Caco-2 (cell line): ENCODE measurements around the gene SAMD4B. TPM values are rescaled to one million over a fixed set of nuclear protein-coding genes. Genes with fewer than 3 reads are reported as not detected.

Source experiments
- BruUV-seq: library from RNA; stranded (reverse); fragments of 400-500 nt; replicated peaks from 2 replicates; lab custom pipeline; 2021; lab: Mats Ljungman, UMichigan
- CTCF ChIA-PET: fragments of 300-600 bp; sonication (Branson Sonifier 250); formaldehyde crosslinking; loops from one replicate; lab custom pipeline; 2022; ENCODE audit warnings: antibody characterized with exemption; lab: Charles Lee
- POLR2A ChIA-PET: fragments of 300-600 bp; sonication (Branson Sonifier 250); formaldehyde crosslinking; loops from one replicate; lab custom pipeline; 2022; ENCODE audit warnings: antibody characterized with exemption; lab: Charles Lee
- DNase-seq, 2 experiments: peaks; one replicate each; pipeline versions ENCODE4 v3.0.0 to v3.0.0-alpha.2; 2020 to 2022
- H3K27me3 ChIP-seq: replicated peaks from 2 replicates; pipeline ENCODE4 v1.6.0; 2011; ENCODE audit warnings: low read length; ENCODE audit not compliant: control insufficient read depth, insufficient read depth
- H3K36me3 ChIP-seq: 2 replicates; pipeline ENCODE4 v1.5.1; 2011; ENCODE audit warnings: low read length; ENCODE audit not compliant: control insufficient read depth, insufficient read depth
- H3K4me1 ChIP-seq: fragments of 250-450 bp; sonication (Bioruptor Pico); 2 replicates; pipeline ENCODE4 v1.5.1; 2020; ENCODE audit warnings: mild to moderate bottlenecking
- H3K4me3 ChIP-seq: 2 replicates; pipeline ENCODE4 v1.5.1; 2011; ENCODE audit warnings: low read depth, mild to moderate bottlenecking, control low read depth, low read length
- H3K9me3 ChIP-seq: fragments of 250-450 bp; sonication (Bioruptor Pico); 2 replicates; pipeline ENCODE4 v1.5.1; 2020; ENCODE audit warnings: mild to moderate bottlenecking, moderate library complexity
- H3K27ac Mint-ChIP-seq: one replicate; pipeline ENCODE4 v1.8.0; 2022; ENCODE audit warnings: mixed read lengths; ENCODE audit not compliant: unreplicated experiment
- H3K27me3 Mint-ChIP-seq: one replicate; pipeline ENCODE4 v1.8.0; 2022; ENCODE audit warnings: mixed read lengths; ENCODE audit not compliant: insufficient read depth, unreplicated experiment
- H3K36me3 Mint-ChIP-seq: one replicate; pipeline ENCODE4 v1.8.0; 2022; ENCODE audit warnings: mild to moderate bottlenecking, mixed read lengths; ENCODE audit not compliant: insufficient read depth, unreplicated experiment
- H3K4me1 Mint-ChIP-seq: one replicate; pipeline ENCODE4 v1.8.0; 2022; ENCODE audit warnings: low read depth, mixed read lengths; ENCODE audit not compliant: unreplicated experiment
- H3K4me3 Mint-ChIP-seq: one replicate; pipeline ENCODE4 v1.8.0; 2022; ENCODE audit warnings: mild to moderate bottlenecking, moderate library complexity, mixed read lengths; ENCODE audit not compliant: unreplicated experiment
- H3K9me3 Mint-ChIP-seq: one replicate; pipeline ENCODE4 v1.8.0; 2022; ENCODE audit warnings: mixed read lengths; ENCODE audit not compliant: unreplicated experiment
- intact Hi-C: fragments of 100-400 bp; cut with micrococcal nuclease; formaldehyde crosslinking; loops from one replicate; pipeline ENCODE4 v1.10.0; 2022; ENCODE audit not compliant: unreplicated experiment
- total RNA-seq: library from RNA; stranded (reverse); gene quantifications from 2 replicates; pipeline ENCODE4 v1.2.3, GENCODE V29; 2022
- TF ChIP-seq, protein P1 (sequence below), 2 experiments: fragments of 200-600 bp in 1 of 2; IDR thresholded peaks; 1 replicate in 1 of 2; 2 replicates in 1 of 2; pipeline versions ENCODE4 v1.5.1 to v1.8.0; 2011 to 2022; ENCODE audit warnings: antibody characterized with exemption in 1 of 2, control low read depth in 1 of 2, inconsistent platforms in 1 of 2, low read depth in 1 of 2, low read length in 1 of 2, mild to moderate bottlenecking in 1 of 2, moderate library complexity in 1 of 2; ENCODE audit not compliant: insufficient read depth in 1 of 2, severe bottlenecking in 1 of 2, unreplicated experiment in 1 of 2

SAMD4B gene
- total RNA-seq, 1 experiment from 2014 or later, result 132 TPM

DNA sequence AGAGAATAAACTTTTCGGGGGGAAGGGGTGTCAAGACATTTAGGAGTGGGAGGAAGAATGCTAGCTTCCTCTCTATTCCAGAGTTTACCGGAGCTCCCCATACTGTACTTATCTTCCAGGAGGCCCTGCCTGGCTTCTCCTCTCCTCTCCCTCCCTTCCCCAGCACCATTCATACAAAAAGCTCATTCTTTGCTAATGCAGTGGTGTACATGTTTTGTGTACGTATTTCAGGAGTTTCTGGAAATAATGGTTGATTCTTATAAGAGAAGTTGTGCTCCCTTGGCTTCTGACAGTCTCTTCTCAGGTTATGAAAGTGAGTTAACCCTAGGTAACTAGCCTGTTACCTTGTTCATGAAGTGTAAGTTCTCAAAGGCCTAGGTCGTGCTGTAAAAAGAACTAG is 7.1 kb downstream of the SAMD4B start:
- H3K9me3 Mint-ChIP-seq, result no peaks in the 10 kb centered on the region
- H3K27me3 ChIP-seq, result no peaks in the 10 kb centered on the region
- TF ChIP-seq, protein P1, sequence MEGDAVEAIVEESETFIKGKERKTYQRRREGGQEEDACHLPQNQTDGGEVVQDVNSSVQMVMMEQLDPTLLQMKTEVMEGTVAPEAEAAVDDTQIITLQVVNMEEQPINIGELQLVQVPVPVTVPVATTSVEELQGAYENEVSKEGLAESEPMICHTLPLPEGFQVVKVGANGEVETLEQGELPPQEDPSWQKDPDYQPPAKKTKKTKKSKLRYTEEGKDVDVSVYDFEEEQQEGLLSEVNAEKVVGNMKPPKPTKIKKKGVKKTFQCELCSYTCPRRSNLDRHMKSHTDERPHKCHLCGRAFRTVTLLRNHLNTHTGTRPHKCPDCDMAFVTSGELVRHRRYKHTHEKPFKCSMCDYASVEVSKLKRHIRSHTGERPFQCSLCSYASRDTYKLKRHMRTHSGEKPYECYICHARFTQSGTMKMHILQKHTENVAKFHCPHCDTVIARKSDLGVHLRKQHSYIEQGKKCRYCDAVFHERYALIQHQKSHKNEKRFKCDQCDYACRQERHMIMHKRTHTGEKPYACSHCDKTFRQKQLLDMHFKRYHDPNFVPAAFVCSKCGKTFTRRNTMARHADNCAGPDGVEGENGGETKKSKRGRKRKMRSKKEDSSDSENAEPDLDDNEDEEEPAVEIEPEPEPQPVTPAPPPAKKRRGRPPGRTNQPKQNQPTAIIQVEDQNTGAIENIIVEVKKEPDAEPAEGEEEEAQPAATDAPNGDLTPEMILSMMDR (IDR thresholded peaks at IDR 0.05; ENCODE audit: insufficient read depth in 1 of 2, low read depth in 1 of 2, low read length in 1 of 2, severe bottlenecking in 1 of 2, unreplicated experiment in 1 of 2), result no peak
- H3K4me3 ChIP-seq, result no peak overlapping the region
- intact Hi-C loops, result no loop called here
- H3K4me3 Mint-ChIP-seq, result no peak overlapping the region
- ChIA-PET POLR2A (interaction anchor here (1.0 kb wide), 1 partner anchor 63 kb away, joined by 3 read pairs; the partner anchor contains the start of gene PLEKHG2), CTCF (no interaction called here)
- no TSS peak for BruUV-seq
- peaks cover 3% of the 10 kb centered on the region for H3K36me3 ChIP-seq
- no peak for DNase-seq
- H3K27me3 Mint-ChIP-seq, result no peaks in the 10 kb centered on the region
- peaks cover 17% of the 10 kb centered on the region for H3K4me1 Mint-ChIP-seq
- peaks cover 51% of the 10 kb centered on the region for H3K36me3 Mint-ChIP-seq
- no peaks in the 10 kb centered on the region for H3K4me1 ChIP-seq
- no peak overlapping the region for H3K27ac Mint-ChIP-seq
- no peaks in the 10 kb centered on the region for H3K9me3 ChIP-seq

DNA sequence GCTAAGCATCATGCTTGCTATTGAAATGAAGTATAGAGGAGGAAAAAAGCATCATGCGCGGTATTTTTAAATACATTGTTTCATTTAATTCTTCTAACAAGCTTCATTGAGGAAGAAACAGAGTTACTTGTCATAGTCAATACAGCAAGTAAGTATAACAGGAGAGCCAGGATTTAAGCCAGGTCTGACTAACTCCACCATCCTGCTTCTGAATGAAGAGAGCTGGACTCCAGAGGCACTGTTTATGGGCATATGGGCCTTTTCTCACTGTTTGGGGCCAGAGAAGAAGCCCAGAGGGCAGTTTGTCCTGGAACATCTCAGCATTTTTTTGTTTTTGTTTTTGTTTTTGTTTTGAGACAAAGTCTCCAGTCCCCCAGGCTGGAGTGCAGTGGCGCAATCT is 7.9 kb downstream of the SAMD4B start:
- H3K36me3 ChIP-seq, result peaks cover 3% of the 10 kb centered on the region
- CTCF ChIA-PET, result no interaction called here

DNA sequence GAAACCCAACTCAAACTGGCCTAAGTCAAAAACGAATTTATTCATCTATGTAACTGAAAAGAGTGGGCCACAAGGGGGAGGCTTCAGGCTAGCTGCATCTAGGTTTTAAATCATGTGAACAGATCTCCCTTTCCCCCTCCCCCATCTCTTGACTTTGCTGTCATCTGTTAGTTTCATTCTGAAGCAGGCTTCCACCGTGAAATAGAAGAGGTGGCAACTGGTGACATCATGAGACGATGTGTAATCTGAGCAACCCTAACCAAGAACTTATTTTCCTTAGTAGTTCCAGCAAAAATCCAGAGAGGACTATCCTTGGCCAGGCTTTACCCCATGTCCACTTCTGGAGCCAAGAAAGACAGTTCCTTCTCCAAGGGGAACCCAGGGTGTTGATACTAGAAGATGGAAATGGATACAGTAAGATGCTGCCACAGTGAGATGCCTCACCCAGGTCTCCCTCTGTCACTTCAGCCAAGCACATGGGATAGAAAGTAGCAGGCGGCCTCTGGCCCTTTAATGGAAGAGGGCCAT is 9.4 kb downstream of the SAMD4B start:
- CTCF ChIA-PET, result no interaction called here
- TF ChIP-seq, protein P1 (IDR thresholded peaks at IDR 0.05; ENCODE audit: insufficient read depth in 1 of 2, low read depth in 1 of 2, low read length in 1 of 2, severe bottlenecking in 1 of 2, unreplicated experiment in 1 of 2), result no peak
- BruUV-seq, result no TSS peak
- POLR2A ChIA-PET, result no interaction called here
- Histone ChIP-seq H3K9me3 (no peaks in the 10 kb centered on the region), H3K27me3 (no peaks in the 10 kb centered on the region), H3K4me3 (no peak overlapping the region), H3K4me1 (no peaks in the 10 kb centered on the region), H3K36me3 (peaks cover 3% of the 10 kb centered on the region)
- H3K9me3 Mint-ChIP-seq, result no peaks in the 10 kb centered on the region
- intact Hi-C loops, result no loop called here
- no peaks in the 10 kb centered on the region for H3K4me1 Mint-ChIP-seq
- DNase-seq, result no peak
- no peaks in the 10 kb centered on the region for H3K27me3 Mint-ChIP-seq
- H3K36me3 Mint-ChIP-seq, result peaks cover 57% of the 10 kb centered on the region
- H3K27ac Mint-ChIP-seq, result no peak overlapping the region
- H3K4me3 Mint-ChIP-seq, result no peak overlapping the region

More for the DNA sequence above, 7.9 kb downstream of the SAMD4B start:
- H3K4me3 ChIP-seq, result no peak overlapping the region
- no peaks in the 10 kb centered on the region for H3K9me3 ChIP-seq
- Mint-ChIP-seq H3K4me1 (peaks cover 9% of the 10 kb centered on the region), H3K27ac (no peak overlapping the region), H3K27me3 (no peaks in the 10 kb centered on the region), H3K9me3 (no peaks in the 10 kb centered on the region), H3K4me3 (no peak overlapping the region), H3K36me3 (peaks cover 53% of the 10 kb centered on the region)
- TF ChIP-seq, protein P1 (IDR thresholded peaks at IDR 0.05; ENCODE audit: insufficient read depth in 1 of 2, low read depth in 1 of 2, low read length in 1 of 2, severe bottlenecking in 1 of 2, unreplicated experiment in 1 of 2), result no peak
- H3K4me1 ChIP-seq, result no peaks in the 10 kb centered on the region
- no TSS peak for BruUV-seq
- no peak for DNase-seq
- POLR2A ChIA-PET, result interaction anchor here (1.0 kb wide), 1 partner anchor 62 kb away, joined by 3 read pairs; the partner anchor contains the start of gene PLEKHG2
- no peaks in the 10 kb centered on the region for H3K27me3 ChIP-seq
- intact Hi-C loops, result no loop called here
